HEK293T (cell line): ENCODE measurements around the gene CCER1.

Experiments used
- ARNT ChIP-seq: fragments of 450-650 bp; IDR thresholded peaks from 2 replicates; pipeline ENCODE4 v1.6.1; 2017; ENCODE audit warnings: mild to moderate bottlenecking
- BHLHE40 ChIP-seq: fragments of 450-650 bp; IDR thresholded peaks from 2 replicates; pipeline ENCODE4 v1.6.1; 2016; ENCODE audit warnings: mild to moderate bottlenecking, moderate library complexity, borderline replicate concordance
- ELF4 ChIP-seq: fragments of 450-650 bp; IDR thresholded peaks from 2 replicates; pipeline ENCODE4 v1.6.1; 2017; ENCODE audit warnings: antibody characterized with exemption
- FOXA1 ChIP-seq: fragments of 450-650 bp; IDR thresholded peaks from 2 replicates; pipeline ENCODE4 v1.6.1; 2016; ENCODE audit warnings: mild to moderate bottlenecking
- FOXM1 ChIP-seq: fragments of 450-650 bp; IDR thresholded peaks from 2 replicates; pipeline ENCODE4 v1.6.1; 2017; ENCODE audit warnings: mild to moderate bottlenecking, borderline replicate concordance
- L3MBTL2 ChIP-seq: fragments of 450-650 bp; conservative IDR thresholded peaks from 2 replicates; pipeline ENCODE4 v1.6.1; 2016; ENCODE audit warnings: mild to moderate bottlenecking
- LEF1 ChIP-seq: fragments of 450-650 bp; IDR thresholded peaks from 2 replicates; pipeline ENCODE4 v1.6.1; 2017; ENCODE audit warnings: mild to moderate bottlenecking, borderline replicate concordance
- PKNOX1 ChIP-seq: fragments of 450-650 bp; IDR thresholded peaks from 2 replicates; pipeline ENCODE4 v1.6.1; 2016
- SP1 ChIP-seq: fragments of 450-650 bp; IDR thresholded peaks from 2 replicates; pipeline ENCODE4 v1.6.1; 2017
- SUZ12 ChIP-seq: fragments of 450-650 bp; IDR thresholded peaks from 2 replicates; pipeline ENCODE4 v1.6.1; 2016; ENCODE audit warnings: mild to moderate bottlenecking
- TARDBP ChIP-seq: fragments of 450-650 bp; IDR thresholded peaks from 2 replicates; pipeline ENCODE4 v1.6.1; 2016

- TF ChIP-seq FOXM1 (no peak), SUZ12 (no peak), TARDBP (no peak), FOXA1 (no peak), BHLHE40 (no peak), ELF4 (no peak), L3MBTL2 (no peak), ARNT (no peak), PKNOX1 (no peak), LEF1 (no peak), SP1 (no peak)
Measured at GRCh38 chr12:90974286-90974685, 19.3 kb upstream of the CCER1 start.
